NCI-H510A treated with DMSO at 0.1 percent for 48 hours (cell line): ENCODE measurements around the gene ITGA3.
"Not testable (repeated sequence)": the region's sequence is repeated elsewhere in the genome, so short reads cannot be mapped to it uniquely, and the experiment has no call there.

ENCODE experiments used
- DNase-seq: peaks from one replicate; lab custom pipeline; 2025; lab: John Stamatoyannopoulos, UW

The ITGA3 gene

GRCh38 chr17:50052822-50053653 lies 2.9 kb upstream of the ITGA3 start:
- DNase-seq, result peak; percentile 62

- DNase-seq, result peak; percentile 25
Measured at GRCh38 chr17:50053654-50053960, 2.3 kb upstream of the ITGA3 start.

- peak; percentile 96 for DNase-seq
Measured at GRCh38 chr17:50055055-50055425, 870 bp upstream of the ITGA3 start.

- peak; percentile 78 for DNase-seq
Measured at GRCh38 chr17:50056217-50056960, 479 bp downstream of the ITGA3 start.

GRCh38 chr17:50056961-50057330 lies 1.0 kb downstream of the ITGA3 start:
- DNase-seq, result peak; percentile 68

- DNase-seq, result no peak
Measured at GRCh38 chr17:50057521-50057991, 1.6 kb downstream of the ITGA3 start.

GRCh38 chr17:50058296-50058953 lies 2.5 kb downstream of the ITGA3 start:
- DNase-seq, result no peak

- no peak for DNase-seq
Measured at GRCh38 chr17:50059256-50059655, 3.3 kb downstream of the ITGA3 start.

- no peak for DNase-seq
Measured at GRCh38 chr17:50059759-50060273, 3.9 kb downstream of the ITGA3 start.

- no peak for DNase-seq
Measured at GRCh38 chr17:50060951-50061712, 5.2 kb downstream of the ITGA3 start.

GRCh38 chr17:50061713-50062045 lies 5.8 kb downstream of the ITGA3 start:
- DNase-seq, result not testable (repeated sequence)

GRCh38 chr17:50062293-50063243 lies 6.7 kb downstream of the ITGA3 start:
- no peak for DNase-seq

- no peak for DNase-seq
Measured at GRCh38 chr17:50063561-50064252, 7.8 kb downstream of the ITGA3 start.

- no peak for DNase-seq
Measured at GRCh38 chr17:50064253-50065001, 8.5 kb downstream of the ITGA3 start.

GRCh38 chr17:50065056-50065455 lies 9.1 kb downstream of the ITGA3 start:
- no peak for DNase-seq

- no peak for DNase-seq
Measured at GRCh38 chr17:50066995-50067394, 11.1 kb downstream of the ITGA3 start.

GRCh38 chr17:50067996-50068395 lies 12.1 kb downstream of the ITGA3 start:
- no peak for DNase-seq

- DNase-seq, result no peak
Measured at GRCh38 chr17:50070908-50071680, 15.2 kb downstream of the ITGA3 start.

GRCh38 chr17:50071692-50072091 lies 15.8 kb downstream of the ITGA3 start:
- DNase-seq, result no peak
